Mesothelial cell of epicardium (in vitro differentiated cells): ENCODE measurements around the gene FAM222A. TPM values are rescaled to one million over a fixed set of nuclear protein-coding genes. Genes with fewer than 3 reads are reported as not detected.

Experiments used
- DNase-seq, 2 experiments: peaks; one replicate each; pipeline ENCODE4 v3.0.0; 2021; ENCODE audit warnings: low spot score in 2 of 2; ENCODE audit not compliant: unreplicated experiment in 2 of 2
- H3K27ac Mint-ChIP-seq: 2 replicates; pipeline ENCODE4 v1.8.0; 2021; ENCODE audit warnings: mixed read lengths
- H3K27me3 Mint-ChIP-seq: 2 replicates; pipeline ENCODE4 v1.8.0; 2021; ENCODE audit warnings: low read depth, mixed read lengths
- H3K36me3 Mint-ChIP-seq: 2 replicates; pipeline ENCODE4 v1.8.0; 2021; ENCODE audit warnings: mixed read lengths
- H3K4me1 Mint-ChIP-seq: 2 replicates; pipeline ENCODE4 v1.8.0; 2021; ENCODE audit warnings: mixed read lengths
- H3K4me3 Mint-ChIP-seq: 2 replicates; pipeline ENCODE4 v1.8.0; 2021; ENCODE audit warnings: mild to moderate bottlenecking, moderate library complexity, mixed read lengths
- H3K9me3 Mint-ChIP-seq: 2 replicates; pipeline ENCODE4 v1.8.0; 2021; ENCODE audit warnings: mixed read lengths
- CTCF ChIP-seq: fragments of 200-600 bp; sonication (generic); IDR thresholded peaks from one replicate; pipeline ENCODE4 v1.5.0; 2021; ENCODE audit warnings: antibody characterized with exemption; ENCODE audit not compliant: unreplicated experiment
- total RNA-seq: library from RNA; stranded (reverse); gene quantifications from 3 replicates; pipeline ENCODE4 v1.2.1, GENCODE V29; 2021

The FAM222A gene
- total RNA-seq, 1 donor from 2014 or later, result 1.1 TPM

GRCh38 chr12:109767991-109768900 lies 54.6 kb downstream of the FAM222A start:
- no peak for DNase-seq
- Mint-ChIP-seq H3K36me3 (no peaks in the 10 kb centered on the region), H3K9me3 (no peaks in the 10 kb centered on the region), H3K4me3 (no peak overlapping the region), H3K4me1 (no peaks in the 10 kb centered on the region), H3K27ac (no peak overlapping the region), H3K27me3 (peaks cover 2% of the 10 kb centered on the region)
- TF ChIP-seq CTCF, result no peak

- peaks cover 7% of the 10 kb centered on the region for H3K27me3 Mint-ChIP-seq
- no peak for DNase-seq
- no peaks in the 10 kb centered on the region for H3K9me3 Mint-ChIP-seq
- H3K36me3 Mint-ChIP-seq, result no peaks in the 10 kb centered on the region
- TF ChIP-seq CTCF, result no peak
- H3K4me3 Mint-ChIP-seq, result no peak overlapping the region
- H3K4me1 Mint-ChIP-seq, result no peaks in the 10 kb centered on the region
- H3K27ac Mint-ChIP-seq, result no peak overlapping the region
Measured at GRCh38 chr12:109768901-109769670, 55.5 kb downstream of the FAM222A start.

- H3K36me3 Mint-ChIP-seq, result no peaks in the 10 kb centered on the region
- peaks cover 7% of the 10 kb centered on the region for H3K27me3 Mint-ChIP-seq
- H3K9me3 Mint-ChIP-seq, result no peaks in the 10 kb centered on the region
- H3K27ac Mint-ChIP-seq, result no peak overlapping the region
- no peaks in the 10 kb centered on the region for H3K4me1 Mint-ChIP-seq
- no peak for DNase-seq
- TF ChIP-seq CTCF, result no peak
- H3K4me3 Mint-ChIP-seq, result no peak overlapping the region
Measured at GRCh38 chr12:109770104-109770860, 56.7 kb downstream of the FAM222A start.

- H3K9me3 Mint-ChIP-seq, result no peaks in the 10 kb centered on the region
- no peak overlapping the region for H3K4me3 Mint-ChIP-seq
- no peaks in the 10 kb centered on the region for H3K36me3 Mint-ChIP-seq
- peaks cover 7% of the 10 kb centered on the region for H3K27me3 Mint-ChIP-seq
- H3K27ac Mint-ChIP-seq, result no peak overlapping the region
- no peak for TF ChIP-seq CTCF
- DNase-seq, result no peak
- H3K4me1 Mint-ChIP-seq, result no peaks in the 10 kb centered on the region
Measured at GRCh38 chr12:109770861-109771670, 57.4 kb downstream of the FAM222A start.
